ENCODE measurements around the gene CUL9.

GRCh38 chr6:43254138-43254817, 72.3 kb downstream of the CUL9 start:
- TF ChIP-seq POLR2A (IDR thresholded peaks at IDR 0.05; ENCODE audit: low read length), result no peak
- no peak for TF ChIP-seq GATA1 (IDR thresholded peaks at IDR 0.05; ENCODE audit: low read depth, low read length)

Data from erythroblast (primary cell).